Liver (tissue), 3 donors: ENCODE results near the gene CISD2.

Experiments used
- ATF3 ChIP-seq: IDR thresholded peaks from 2 replicates; pipeline ENCODE4 v1.6.1; 2016; ENCODE audit warnings: antibody characterized with exemption
- CTCF ChIP-seq: fragments of 150-350 bp; IDR thresholded peaks from 2 replicates; pipeline ENCODE4 v1.5.1; 2017; ENCODE audit warnings: improper control_type of control experiment, low read depth, low read length; ENCODE audit not compliant: missing input control
- GABPA ChIP-seq, 2 donors: IDR thresholded peaks in 1 of 2; conservative IDR thresholded peaks in 1 of 2; 2 replicates each; pipeline ENCODE4 v1.6.1; 2016; ENCODE audit warnings: antibody characterized with exemption in 2 of 2, mild to moderate bottlenecking in 1 of 2, moderate library complexity in 1 of 2
- JUND ChIP-seq, 2 donors: IDR thresholded peaks; 2 replicates each; pipeline ENCODE4 v1.6.1; 2016; ENCODE audit warnings: antibody characterized with exemption in 2 of 2
- MAX ChIP-seq: IDR thresholded peaks from 2 replicates; pipeline ENCODE4 v1.6.1; 2016; ENCODE audit warnings: antibody characterized with exemption
- RAD21 ChIP-seq, 2 donors: IDR thresholded peaks; 2 replicates each; pipeline ENCODE4 v1.6.1; 2016; ENCODE audit warnings: antibody characterized with exemption in 2 of 2, mild to moderate bottlenecking in 2 of 2
- REST ChIP-seq: IDR thresholded peaks from 2 replicates; pipeline ENCODE4 v1.6.1; 2016; ENCODE audit warnings: antibody characterized with exemption, mild to moderate bottlenecking
- SP1 ChIP-seq: IDR thresholded peaks from 2 replicates; pipeline ENCODE4 v1.6.1; 2018; ENCODE audit warnings: antibody characterized with exemption, mild to moderate bottlenecking
- TAF1 ChIP-seq: conservative IDR thresholded peaks from 2 replicates; pipeline ENCODE4 v1.6.1; 2016; ENCODE audit warnings: antibody characterized with exemption, mild to moderate bottlenecking
- YY1 ChIP-seq: IDR thresholded peaks from 2 replicates; pipeline ENCODE4 v1.6.1; 2016; ENCODE audit warnings: antibody characterized with exemption, mild to moderate bottlenecking
- donor health status: healthy.
- donor health status: healthy.

- TF ChIP-seq TAF1: no peak
- TF ChIP-seq CTCF: no peak
- TF ChIP-seq ATF3: no peak
- TF ChIP-seq RAD21 (IDR thresholded peaks at IDR 0.05): peak in 1 of 2 donors; percentile 5
- no peak for TF ChIP-seq MAX
- TF ChIP-seq GABPA (IDR thresholded peaks at IDR 0.05 in 1 of 2, conservative IDR thresholded peaks at IDR 0.05 in 1 of 2): no peak
- no peak for TF ChIP-seq YY1
- no peak for TF ChIP-seq JUND (IDR thresholded peaks at IDR 0.05)
- TF ChIP-seq REST: no peak
- TF ChIP-seq SP1: no peak
These were observed 891 bp downstream of the CISD2 start for GRCh38 chr4:102869569-102870197.
